A204.1 (cell line): Measurements from ENCODE around the gene GNB5.

Experiments used
- FAIRE-seq: peaks from 2 replicates; lab custom pipeline; 2012; peaks lifted over from hg19 to GRCh38; lab: Jason Lieb, UNC

GNB5 gene

DNA sequence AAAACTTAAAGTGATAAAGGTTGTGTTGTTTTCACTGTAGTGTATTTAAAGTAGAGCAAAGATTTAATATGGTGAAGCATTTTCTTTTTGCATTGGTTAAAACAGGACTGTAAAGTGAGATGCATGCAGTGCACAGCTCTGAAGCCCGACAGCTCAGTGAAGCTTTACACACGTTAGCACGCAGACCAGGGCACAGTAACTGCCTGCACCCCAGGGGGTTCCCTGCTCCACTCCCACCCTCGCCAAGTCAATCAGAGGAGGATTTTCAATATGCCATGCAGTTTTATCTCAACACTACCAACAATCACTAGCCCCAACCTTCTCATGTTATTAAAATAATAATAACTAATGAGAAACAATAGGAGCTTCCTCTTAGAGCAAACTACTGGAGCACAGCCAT lies 50.5 kb downstream of the GNB5 start:
- no peak for FAIRE-seq

DNA sequence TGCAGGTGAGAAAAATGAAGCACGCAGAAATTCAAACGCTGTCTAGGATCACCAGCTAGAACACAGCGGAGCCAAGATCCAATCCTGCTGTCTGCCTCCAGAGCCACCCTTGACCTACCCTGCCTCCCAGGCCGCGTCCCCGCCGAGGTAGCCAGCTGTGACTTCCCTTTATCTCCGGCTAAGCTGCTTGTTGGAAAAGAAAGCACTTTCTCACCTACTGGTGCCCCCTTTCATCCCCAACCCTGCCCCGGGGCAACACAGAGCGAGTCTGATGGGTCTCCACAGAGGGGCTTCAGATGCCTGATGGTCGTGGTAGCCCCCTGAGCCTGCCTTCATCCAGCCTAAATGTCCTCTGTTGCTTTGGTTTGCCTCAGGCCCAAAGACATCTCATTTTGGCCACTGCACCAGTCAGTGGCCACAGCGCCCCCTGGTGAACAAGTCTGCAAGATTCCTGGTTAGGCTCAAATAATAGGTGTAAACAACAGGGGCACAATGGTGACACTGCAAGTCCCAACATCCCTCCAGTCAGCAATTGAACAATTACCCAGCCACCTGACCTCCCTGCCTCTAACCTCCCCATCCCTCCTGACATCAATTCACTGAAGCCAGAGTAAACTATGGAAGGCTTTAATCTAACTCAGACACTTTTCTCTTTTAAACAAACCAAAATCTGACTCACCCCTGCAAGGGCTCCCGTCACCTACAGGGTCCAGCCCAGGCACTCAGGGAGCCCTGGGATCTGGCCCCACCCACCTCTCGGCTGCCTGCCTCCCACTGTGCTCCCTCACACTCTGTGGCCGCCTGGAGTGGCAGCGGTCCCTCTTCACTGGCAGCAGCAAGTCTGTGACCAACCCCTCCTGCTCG lies 51.4 kb downstream of the GNB5 start:
- no peak for FAIRE-seq

DNA sequence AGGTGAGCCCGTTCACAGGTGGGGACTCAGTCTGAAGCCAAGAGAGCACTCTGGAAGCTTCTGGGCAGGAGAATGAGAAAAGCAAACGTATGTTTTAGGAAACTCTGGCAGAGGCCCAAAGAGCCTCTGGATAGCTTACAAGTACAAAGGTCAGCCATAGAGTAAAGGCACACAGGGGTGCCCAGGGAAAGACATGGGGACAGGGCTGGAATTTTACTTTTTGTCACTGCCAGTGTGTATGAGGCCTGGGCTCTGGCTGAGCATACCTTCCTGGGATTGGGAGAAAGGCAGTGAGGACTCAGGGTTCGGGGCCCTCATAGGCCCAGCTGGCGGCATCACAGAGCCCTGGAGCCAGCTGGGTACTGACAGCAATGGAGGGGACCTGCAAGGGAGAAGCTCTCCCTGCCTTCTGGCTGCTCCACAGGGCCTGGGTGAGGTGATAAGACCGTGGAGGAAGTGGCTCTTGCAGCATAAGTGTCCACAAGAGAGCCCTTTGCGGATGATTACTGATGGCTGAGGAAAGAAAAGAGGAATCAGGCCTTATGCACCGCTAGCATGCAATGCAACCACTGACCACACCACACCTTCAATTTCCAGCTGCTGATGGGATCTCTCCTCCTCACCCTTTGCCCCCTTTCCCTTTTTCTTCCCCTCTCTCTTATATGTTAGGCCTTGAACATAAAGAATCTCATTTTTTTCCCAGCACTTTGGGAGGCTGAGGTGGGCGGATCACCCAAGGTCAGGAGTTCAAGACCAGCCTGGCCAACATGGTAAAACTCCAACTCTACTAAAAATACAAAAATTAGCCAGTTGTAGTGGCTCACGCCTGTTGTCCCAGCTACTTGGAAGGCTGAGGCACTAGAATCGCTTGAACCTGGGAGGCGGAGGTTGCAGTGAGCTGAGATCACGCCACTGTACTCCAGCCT lies 53.5 kb downstream of the GNB5 start:
- FAIRE-seq: no peak

DNA sequence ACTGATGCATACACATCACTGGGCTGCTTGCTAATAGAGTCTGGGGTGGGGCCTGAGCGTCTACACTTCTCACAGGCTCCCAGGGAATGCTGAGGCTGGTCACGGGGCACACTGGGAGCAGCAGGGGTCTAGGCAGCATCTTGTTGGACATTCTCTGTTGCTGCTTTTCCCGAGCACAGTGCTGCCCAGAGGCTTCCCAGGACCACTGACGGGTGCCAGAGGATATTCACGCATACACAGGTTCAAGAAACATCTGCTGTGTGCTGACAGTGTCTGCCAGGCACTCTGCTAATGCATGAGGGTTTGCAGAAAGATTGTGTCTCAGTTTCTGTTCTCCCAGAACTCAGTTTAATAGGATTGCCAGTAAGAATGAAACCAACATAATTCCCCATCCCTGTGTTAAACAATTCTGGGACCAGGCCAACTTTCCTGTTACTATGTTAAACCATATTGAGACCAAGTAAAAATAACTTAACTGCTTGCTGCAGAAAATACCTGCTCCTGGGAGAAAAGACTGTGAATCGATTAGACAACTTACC lies 54.7 kb downstream of the GNB5 start:
- no peak for FAIRE-seq

DNA sequence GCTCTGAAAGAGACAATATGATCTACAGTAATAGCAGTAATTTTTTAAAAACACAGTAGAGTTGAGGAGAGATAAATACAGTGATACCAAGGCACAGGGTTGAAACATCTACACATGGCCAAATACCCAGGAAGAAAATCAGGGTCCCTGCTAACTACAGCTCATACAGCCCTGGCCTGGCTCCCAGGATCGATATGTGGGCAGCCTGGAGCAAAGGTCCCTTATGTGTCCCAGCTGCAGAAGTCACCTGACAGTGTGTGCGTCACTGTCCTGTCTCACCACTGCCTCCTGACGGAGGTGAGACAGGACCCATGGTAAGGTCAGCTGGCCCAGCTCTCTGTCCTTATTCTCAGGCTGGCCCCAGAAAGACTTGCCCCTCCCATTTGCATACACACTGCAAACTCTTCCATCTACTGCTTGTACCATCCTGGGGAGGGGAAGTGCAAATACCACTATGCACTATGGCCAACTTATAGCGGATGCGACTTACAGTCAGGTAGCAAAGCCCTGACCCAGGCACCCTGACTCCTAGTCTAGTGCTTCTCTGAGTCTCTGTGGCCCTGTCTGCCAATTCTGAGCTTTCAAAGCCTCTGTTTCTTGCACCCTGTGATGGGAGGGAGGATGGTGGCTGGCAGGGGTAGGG lies 56.6 kb downstream of the GNB5 start:
- FAIRE-seq: no peak

DNA sequence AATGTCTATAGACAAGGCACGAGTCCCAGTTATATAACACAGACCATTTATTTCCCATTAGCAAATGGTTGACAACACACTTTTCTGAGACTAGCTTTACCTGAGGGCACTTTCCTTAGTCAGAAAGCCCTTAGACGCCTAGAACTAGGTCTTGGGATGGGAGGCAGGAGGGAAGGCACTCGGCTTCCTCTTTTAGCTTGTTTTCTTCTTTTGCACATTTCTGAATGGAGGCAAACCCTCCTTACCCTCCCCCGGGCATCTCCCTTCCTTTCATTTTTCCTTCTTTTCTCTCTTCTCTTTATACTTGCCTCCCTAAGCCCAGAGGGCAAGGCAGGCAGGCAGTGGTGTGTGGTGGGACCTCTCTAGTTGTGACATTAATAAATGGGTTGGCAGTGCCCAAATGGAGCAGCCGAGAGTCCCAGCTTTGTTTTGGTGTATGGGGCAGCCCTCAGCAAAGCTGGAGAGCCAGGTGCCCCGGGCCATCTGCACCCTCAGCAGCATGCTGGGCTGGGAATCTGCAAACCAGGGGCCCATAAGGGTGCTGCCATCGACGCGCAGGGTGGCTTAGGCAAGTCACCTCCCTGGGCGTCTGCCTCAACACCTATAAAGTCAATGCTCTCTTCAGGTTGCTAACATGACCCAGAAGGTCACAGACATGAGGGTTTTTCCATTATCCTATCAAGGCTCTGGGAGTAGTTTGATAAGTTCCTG lies 57.5 kb downstream of the GNB5 start:
- FAIRE-seq: no peak

DNA sequence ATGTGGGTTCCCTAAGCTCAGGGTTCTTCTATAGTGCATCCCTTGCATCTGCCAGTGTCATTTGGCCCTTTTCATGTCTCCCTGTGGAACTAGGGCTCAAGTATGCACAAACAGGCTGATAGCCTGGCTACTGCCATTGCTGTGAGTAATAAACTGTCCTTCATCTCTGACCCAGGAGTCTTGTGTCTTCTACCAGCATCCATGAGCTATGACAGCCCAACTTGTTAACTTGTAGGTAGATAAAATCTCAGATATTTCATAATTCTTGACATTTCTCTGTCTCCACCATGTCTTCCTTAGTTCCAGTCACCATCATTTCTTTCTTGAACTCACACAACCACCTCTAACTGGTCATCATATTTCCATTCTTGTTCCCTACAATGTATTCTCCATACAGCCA lies 59.1 kb downstream of the GNB5 start:
- no peak for FAIRE-seq

DNA sequence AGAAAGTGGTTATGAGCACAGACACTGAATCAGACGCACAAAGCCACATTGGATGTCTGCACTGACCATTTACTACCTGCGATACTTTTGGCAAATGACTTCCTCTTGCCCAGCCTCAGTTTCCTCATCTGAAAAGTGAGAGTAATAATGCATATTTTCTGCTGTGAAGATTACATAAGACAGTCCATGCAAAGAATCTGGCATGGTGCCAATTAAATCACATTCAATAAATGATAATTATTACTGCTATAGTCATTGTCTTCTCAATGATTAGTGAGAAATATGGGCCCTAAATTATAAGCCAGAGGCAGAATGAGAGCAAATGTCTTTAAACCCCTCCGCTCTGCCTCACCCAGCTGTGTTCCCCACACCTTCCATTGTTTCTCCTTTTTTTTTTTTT lies 62.6 kb downstream of the GNB5 start:
- FAIRE-seq: no peak

DNA sequence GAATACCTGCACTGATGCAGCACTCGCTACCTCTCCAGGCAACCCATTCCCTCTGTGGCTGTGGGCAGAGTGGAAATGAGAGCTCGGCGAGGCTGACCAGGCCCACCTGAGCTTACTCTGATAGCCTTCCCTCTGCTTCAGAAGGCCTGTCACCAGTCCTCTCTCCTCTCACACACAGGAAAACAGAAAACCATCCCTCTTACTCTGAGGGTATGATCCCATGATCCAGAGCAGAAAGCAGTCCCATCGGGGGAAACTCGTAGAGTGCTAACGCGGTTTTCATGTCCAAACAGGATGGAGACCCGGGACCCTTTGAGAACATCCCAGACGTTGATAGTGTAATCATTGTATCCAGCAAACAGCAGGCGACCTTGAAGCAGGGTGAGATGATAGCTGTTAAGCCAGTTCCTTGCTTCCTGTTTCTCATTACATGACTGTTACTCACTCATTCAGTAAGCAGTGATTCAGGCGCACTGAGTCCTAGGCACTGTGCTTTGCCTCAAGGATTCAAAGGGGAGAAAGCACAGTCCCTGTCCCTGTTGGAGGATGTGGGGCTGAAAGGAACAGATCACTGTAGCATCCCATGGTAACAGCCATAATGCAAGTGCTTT lies 66.8 kb downstream of the GNB5 start:
- no peak for FAIRE-seq

DNA sequence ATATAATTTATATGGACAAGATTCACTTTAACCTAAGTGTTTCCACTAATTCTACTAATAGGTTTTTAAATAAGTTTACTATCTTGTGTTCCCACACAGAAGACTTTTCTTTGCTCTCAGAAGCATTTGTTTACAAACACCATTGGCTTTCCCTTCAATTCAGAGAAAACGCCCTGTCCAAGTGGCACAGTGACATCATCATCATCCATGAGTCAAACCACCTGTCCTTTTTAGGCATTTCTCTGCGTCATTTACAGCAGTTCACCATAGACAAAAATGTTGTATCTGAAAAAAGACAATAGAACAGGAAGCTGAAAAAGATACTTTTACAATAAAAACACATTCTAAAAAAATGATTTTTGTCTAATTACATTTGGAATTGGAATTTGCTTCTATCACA lies 69.3 kb downstream of the GNB5 start:
- FAIRE-seq: no peak

DNA sequence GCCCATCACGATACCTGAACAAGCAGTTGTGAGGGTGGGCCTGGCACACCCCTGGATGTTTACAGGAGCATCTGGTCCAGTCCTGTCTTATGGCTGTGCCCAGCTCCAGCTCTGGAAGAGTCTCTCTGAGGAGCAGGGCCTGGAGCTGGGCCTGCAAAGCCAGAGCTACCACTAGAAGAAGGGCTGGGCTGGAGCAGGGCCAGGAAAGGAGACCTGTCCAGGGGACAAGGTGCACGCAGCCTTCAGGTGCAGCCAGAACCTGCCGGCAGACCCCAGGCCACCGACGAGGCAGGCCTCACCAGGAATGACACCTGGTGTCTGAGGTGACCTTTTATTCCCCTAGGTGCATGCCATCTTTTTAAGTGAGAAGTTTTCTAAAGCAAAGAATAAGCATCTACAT lies 70.2 kb downstream of the GNB5 start:
- no peak for FAIRE-seq

DNA sequence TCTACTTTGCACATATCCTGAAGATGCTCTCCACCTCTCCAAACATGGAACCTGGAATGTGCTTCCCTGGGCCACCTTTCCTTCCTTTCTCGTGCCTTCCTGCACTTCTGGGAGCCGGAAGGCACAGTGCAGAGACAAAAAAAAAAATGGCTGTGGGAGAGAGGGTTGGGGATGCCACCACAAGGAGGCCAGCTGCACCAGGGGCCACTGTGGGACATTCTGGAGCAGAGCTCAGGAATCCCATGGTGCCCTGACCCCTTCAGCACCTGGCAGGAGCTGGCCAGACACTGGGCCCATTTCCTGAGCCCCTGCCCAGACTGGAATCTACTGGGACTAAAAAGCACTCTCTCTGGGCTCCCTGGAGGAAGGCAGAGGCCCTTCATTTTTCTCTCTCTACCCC lies 70.7 kb downstream of the GNB5 start:
- no peak for FAIRE-seq

DNA sequence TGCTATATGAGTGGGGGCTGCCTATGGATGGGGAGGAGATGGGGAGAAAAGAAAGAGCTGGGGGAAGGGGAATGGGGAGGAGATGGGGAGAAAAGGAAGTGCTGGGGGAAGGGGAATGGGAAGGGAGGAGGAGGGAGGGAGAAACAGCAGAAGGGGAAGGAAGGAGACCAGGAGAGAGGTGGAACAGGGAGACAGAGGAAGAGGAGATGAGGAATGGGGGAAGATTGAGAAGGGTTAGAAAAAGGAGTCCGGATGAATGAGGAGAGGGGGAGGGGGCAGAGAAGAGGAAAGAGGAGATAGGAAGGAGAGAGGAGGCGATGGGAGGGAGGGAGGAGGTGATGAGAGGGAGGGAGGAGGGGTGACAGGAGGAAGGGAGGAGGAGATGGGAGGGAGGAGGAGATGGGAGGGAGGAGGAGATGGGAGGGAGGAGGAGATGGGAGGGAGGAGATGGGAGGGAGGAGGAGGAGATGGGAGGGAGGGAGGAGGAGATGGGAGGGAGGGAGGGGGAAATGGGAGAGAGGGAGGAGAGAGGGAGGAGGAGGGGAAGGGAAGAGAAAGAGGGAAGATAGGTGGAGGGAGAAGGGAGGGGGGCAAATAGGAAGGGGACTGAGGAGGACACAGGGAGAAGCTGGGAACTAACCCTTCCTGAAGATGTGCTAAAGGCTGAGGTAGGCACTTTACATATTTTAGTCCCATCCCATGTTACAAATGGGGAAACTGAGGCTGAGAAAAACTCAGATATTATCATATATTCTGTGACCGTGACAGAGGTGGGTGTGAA lies 72.0 kb downstream of the GNB5 start:
- no peak for FAIRE-seq

DNA sequence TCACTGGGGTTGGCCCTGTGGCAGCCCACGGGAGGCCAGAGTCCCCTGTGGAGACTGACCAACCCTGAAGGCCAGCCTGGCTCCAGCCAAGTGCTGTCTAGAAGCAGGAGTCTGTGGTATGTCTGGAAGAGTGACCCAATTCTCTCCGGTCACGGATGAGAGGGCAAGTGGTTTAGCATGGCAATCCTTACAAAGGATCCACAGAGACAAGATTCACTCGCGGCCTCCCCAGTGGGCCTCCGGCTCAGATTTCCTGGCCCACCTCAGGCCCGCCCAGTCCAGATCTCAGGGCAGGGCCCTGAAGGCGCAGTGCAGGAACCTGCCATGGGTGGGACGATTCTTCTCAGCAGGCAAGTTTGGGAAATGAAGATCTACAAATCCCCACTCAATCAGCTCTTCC lies 73.6 kb downstream of the GNB5 start:
- no peak for FAIRE-seq

DNA sequence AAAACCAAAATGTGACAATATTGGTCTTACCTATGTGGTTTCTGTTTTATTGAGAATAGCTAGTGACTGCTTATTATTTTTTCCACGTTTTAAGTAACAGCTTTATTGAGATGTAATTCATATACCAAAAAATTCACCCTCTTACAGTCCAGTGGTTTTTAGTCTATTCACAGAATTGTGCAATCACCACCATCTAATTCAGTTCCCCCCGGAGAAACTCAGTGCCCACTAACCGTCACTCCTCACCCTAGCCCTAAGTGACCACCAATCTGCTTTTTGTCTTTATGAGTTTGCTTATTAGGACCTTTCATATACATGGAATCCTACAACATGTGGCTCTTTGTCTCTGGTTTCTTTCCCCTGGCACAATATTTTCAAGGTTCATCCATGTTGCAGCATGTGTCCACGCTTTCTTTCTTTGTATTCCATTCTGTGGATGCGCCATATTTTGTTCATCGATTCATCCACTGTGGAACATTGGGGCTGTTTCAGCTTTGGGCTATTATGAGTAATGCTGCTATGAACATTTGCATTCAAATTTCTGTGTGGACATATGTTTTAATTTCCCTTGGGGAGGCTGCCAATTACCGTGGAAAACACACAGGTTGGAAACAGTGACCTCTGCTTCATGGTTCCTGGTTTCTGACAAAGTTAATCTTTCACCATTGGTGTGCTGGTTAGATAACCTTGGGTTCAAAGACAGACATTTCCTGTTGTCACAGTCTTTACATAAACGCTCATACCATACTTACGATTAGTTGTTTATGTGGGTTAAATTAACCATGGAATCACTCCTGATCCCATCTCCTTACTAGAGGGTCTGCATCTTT lies 75.4 kb downstream of the GNB5 start:
- no peak for FAIRE-seq

DNA sequence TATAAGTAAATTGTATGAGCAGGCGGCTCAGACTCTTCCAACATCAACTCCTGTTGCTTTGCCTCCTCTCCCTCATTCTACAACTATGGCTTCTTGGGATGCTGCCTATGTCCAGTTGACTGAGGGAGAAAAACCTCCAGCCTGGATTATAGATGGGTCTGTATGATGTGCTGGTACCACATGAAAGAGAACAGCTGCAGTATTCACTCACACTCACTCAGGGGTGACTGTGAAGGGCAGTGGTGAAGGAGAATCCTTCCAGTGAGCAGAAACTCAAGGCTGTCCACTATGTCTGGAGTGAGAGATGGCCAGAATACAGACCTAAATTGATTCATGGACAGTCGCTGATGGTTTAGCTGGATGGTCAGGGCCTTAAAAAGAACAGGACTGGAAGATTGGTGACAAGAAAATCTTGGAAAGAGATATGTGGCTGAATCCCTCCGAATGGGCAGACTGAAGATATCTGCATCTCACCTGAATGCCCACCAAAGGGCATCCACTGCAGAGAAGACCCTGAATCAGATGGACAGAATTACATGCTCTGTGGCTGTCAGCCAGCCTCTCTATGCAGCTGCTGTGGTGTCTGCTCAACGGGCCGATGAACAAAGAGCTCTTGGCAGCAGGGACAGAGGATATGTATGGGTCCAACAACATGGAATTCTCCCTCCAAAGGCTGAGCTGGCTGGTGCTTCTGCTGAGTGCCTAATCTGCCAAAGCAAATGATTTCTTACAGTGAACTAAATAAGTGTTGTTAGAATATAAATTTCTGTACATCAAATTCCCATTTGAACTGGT lies 76.7 kb downstream of the GNB5 start:
- no peak for FAIRE-seq

DNA sequence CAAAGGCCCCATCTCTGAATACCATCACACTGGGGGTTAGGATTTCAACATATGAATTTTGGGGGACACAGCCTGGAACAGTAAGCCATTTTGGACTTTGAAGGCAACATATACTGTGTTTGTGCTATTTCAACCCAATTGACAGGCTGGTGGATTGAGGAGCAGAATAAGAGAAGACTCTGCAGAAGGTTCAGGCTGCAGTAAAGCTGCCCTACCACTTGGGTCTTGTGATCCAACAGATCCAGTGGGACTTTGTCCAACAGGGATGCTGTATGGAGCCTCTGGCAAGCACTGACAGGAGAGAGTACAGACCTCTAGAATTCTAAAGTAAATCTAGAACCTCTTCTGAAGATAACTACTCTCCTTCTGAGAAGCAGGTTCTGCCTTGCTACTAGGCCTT lies 77.5 kb downstream of the GNB5 start:
- no peak for FAIRE-seq

DNA sequence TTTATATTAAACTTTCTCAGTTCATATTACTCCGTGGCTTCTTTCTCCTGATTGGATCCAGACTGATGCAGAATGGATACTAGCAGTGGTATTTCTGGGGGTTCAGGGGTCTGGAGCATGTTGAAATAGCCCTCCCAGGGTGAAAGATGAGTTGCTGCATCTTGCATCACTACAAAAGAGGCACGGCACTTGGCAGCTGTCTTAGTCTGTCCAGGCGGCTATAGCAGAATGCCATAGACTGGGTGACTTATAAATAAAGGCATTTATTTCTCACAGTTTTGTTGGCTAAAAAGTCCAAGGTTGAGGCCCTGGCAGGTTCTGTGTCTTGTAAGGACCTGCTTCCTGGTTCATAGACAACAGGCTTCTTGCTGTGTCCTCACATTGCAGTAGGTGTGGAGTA lies 78.0 kb downstream of the GNB5 start:
- no peak for FAIRE-seq

DNA sequence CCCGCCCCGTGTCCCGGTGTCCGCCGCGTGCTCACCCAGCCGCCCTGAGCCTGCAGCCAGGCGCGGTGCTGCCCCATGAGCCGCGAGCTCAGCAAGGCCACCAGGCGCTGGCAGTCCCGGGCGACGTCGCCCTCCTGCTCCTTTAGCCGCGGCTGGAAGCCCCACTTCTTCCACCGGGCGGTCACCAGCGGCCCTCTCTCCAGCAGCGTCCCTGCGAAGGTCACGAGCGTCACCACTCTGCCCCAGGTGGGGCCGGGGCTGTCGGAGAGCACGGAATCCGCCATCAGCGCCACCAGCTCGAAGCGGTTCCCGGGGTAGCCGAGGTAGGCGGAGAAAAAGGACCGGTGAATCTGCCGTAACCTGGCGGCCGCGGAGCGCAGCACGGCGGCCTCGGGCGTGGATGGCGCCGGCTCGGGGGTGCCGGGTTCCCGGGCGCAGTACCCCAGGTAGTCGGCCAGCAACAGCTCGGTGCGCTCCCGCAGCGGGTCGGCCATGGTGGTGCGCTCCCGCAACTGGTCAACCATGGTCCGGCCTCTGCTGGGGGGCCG lies 78.9 kb downstream of the GNB5 start:
- FAIRE-seq: no peak
